Stimulated activated CD8-positive, alpha-beta memory T cell treated with anti-CD3 and anti-CD28 coated beads, Interleukin-15, amount 100 ng/mL, for 1 hour (primary cell): ENCODE measurements around the gene NTM.
"Not testable (repeated sequence)": the region's sequence is repeated elsewhere in the genome, so short reads cannot be mapped to it uniquely, and the experiment has no call there.

Experiments
- DNase-seq: peaks from one replicate; pipeline ENCODE4 v3.0.0-alpha.2; 2020; ENCODE audit warnings: low read depth

The NTM gene

GRCh38 chr11:131463649-131464425, 93.4 kb downstream of the NTM start:
- DNase-seq = no peak

- DNase-seq = no peak
Observed at GRCh38 chr11:131464461-131464860, 94.0 kb downstream of the NTM start.

GRCh38 chr11:131465039-131465438, 94.6 kb downstream of the NTM start:
- DNase-seq = no peak

- DNase-seq = no peak
Observed at GRCh38 chr11:131465746-131466145, 95.3 kb downstream of the NTM start.

- DNase-seq = no peak
Observed at GRCh38 chr11:131467645-131468394, 97.4 kb downstream of the NTM start.

- DNase-seq = no peak
Observed at GRCh38 chr11:131468565-131468964, 98.2 kb downstream of the NTM start.

GRCh38 chr11:131470216-131470925, 100.0 kb downstream of the NTM start:
- DNase-seq = no peak

- DNase-seq = no peak
Observed at GRCh38 chr11:131471976-131472375, 101.6 kb downstream of the NTM start.

GRCh38 chr11:131474947-131475346, 104.5 kb downstream of the NTM start:
- no peak for DNase-seq

- DNase-seq = no peak
Observed at GRCh38 chr11:131476266-131476665, 105.9 kb downstream of the NTM start.

- no peak for DNase-seq
Observed at GRCh38 chr11:131478341-131478740, 107.9 kb downstream of the NTM start.

- no peak for DNase-seq
Observed at GRCh38 chr11:131481303-131481702, 110.9 kb downstream of the NTM start.

GRCh38 chr11:131481971-131482370, 111.6 kb downstream of the NTM start:
- DNase-seq = no peak

- no peak for DNase-seq
Observed at GRCh38 chr11:131483453-131483852, 113.0 kb downstream of the NTM start.

- DNase-seq = no peak
Observed at GRCh38 chr11:131483877-131484276, 113.5 kb downstream of the NTM start.

GRCh38 chr11:131486100-131486499, 115.7 kb downstream of the NTM start:
- no peak for DNase-seq

GRCh38 chr11:131486937-131487635, 116.7 kb downstream of the NTM start:
- no peak for DNase-seq

- no peak for DNase-seq
Observed at GRCh38 chr11:131488238-131488637, 117.8 kb downstream of the NTM start.

- DNase-seq = no peak
Observed at GRCh38 chr11:131491503-131491902, 121.1 kb downstream of the NTM start.

GRCh38 chr11:131495423-131495822, 125.0 kb downstream of the NTM start:
- no peak for DNase-seq

- not testable (repeated sequence) for DNase-seq
Observed at GRCh38 chr11:131497686-131498085, 127.3 kb downstream of the NTM start.

GRCh38 chr11:131498631-131499160, 128.3 kb downstream of the NTM start:
- no peak for DNase-seq
